IPS DF 4.7 (cell line): ENCODE data around the gene KIRREL3.

Source experiments
- DNase-seq: peaks from one replicate; pipeline ENCODE4 v3.0.0-alpha.2; 2013; ENCODE audit warnings: low spot score; ENCODE audit errors: extremely low read depth

Gene KIRREL3

DNA sequence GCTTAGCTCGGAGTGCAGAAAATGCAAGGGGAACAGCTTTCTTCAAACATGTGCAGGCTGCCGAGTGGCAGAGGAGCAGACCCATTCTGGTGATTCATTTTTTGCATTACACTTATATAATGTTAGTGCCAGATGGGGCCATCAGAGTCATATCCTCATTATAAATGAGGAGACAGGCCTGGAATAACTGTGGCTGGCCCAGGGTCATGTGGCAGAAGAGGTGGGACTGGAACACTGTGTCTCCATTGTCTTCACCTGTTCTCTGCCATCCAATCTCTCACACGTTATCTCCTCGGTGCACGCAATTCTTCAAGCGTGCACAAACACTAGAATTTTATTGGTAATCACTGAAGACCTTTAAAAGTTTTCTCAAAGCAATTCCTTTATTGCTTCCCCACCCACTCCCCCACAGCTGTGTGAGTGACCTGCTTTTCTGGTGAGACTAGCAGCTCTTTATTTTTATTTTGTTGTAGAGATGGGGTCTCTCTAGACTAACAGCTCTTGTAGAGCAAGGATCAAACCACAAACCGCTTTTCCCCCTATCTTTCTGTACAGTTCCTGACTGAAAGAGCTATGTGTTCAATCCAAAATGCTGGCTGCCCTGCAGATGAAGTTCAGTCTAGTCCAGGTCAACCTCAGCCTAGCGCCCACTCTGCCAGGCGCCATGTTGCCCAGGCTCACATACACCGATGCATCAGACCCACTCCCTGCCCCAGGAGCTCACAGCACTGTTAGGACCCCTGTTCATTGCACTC, 569.8 kb downstream of the KIRREL3 start:
- no peak for DNase-seq

DNA sequence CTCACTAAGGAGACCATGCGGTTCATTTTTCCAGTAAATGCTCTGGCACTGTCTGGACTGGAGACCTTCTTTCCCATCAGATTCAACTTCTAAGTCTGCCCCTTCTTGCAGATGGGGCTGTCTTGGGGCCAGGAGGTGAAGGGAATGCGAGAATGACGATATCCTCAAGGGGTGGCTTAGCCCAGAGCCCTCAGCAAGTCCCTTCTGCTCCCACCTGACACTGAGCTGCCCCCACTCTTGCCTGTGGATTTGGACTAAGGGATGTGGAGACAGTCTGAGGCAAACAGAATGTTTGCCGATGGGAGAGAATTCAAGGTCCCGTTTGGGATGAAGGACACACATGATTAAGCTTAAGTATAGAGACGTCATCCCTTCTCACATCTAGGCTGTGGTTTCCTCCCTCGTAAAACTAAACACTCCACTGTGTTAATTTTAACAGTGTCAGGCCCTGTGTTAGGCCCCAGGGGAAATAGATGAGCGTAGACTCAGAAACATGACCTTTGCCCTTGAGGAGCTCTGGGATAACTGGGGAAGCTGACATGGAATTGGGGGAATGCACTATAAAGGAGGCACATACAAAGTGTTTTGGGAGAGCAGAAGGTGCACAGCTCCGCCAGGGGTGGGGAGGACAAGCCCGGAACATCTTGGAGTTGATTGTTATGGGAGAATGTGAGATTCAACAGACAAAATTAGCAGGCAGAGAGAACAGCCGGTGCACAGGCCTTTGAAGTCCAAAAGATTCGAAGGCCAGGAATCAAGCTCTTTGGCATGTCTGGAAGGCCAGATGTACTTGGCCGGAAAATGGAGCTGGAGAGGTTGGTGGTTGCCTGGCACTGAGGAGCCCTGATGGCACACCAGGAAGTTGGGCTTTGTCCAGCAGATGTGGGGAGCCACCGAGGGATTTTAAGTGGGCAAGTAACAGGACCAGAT, 573.5 kb downstream of the KIRREL3 start:
- no peak for DNase-seq

DNA sequence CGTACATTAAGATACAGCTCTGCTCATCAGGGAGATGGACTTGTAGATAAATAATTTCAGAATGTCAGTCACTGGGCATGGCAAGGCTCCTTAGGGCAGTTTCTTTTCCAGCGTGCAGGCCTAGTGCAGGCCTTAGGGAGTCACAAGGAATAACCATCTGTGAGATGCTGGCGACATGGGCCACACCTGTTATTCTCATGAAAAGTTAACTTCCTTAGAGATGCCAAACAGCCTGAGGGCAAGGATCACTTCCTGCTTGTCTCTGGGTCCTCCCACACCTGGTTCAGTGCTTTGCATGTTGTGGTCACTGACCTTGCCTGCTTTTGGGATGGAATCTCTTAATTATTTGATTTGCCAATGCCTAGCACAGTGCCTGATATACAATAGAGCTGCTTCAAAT, 574.5 kb downstream of the KIRREL3 start:
- no peak for DNase-seq

- no peak for DNase-seq
These were observed 576.0 kb downstream of the KIRREL3 start for GRCh38 chr11:126424471-126425039.

DNA sequence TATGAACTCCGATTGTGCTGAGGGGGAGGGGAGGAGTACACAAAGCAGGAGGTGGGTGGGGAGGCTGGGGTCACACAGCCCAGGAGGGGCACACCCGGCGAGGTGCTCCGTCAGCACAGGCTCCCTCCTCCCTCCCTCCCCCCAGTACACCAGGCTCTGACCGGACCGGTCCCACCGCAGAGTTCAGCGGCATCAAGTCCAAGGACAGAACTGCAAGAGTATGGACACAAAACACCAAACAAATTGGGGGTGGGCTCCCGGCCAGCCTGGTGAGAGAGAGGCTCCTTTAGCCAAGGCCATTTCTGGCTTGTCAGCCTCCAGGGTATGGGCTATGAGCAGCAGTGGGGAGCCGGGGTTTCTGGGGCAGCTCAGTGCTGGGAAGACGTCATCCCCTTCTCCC, 576.8 kb downstream of the KIRREL3 start:
- DNase-seq, result no peak

DNA sequence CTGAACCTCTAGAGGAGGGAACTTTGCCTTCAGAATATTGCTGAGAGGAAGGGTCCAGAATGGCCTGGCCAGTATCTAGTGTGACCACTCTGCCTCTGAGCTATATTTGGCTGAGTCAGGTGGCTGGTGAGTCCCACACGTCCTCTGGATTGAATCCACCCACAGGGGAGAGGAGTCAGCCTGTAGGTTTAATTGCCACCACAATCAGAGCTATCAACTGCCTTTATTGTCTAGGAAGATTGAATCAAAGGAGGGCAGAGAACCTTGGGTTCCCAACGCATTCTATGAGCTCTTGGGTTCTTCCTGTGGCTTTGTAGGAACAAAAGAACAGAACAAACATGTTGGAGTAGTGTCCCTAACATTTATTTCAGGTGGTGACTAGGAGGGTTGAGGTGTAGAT, 577.4 kb downstream of the KIRREL3 start:
- DNase-seq, result no peak

DNA sequence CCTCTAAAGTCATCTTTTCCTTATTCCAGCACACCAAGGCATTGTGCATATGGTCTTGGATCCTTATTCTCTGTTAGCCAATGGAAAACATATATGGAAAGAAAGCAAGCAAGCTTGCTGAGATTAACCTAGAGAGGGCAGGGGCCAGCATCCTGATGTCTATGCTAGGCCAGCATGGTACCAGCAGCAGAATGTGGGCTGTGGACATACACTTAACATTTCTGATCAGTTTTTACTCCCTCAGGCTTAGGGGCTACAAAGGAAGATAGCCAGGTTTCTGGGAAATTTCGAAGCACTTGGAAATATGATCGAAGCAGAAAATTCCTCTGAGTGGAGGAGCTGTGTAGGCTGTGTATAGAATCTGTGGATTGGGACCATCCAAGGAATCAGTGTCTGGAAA, 578.1 kb downstream of the KIRREL3 start:
- DNase-seq, result no peak

- DNase-seq, result no peak
These were observed 579.3 kb downstream of the KIRREL3 start for GRCh38 chr11:126421271-126421671.

GRCh38 chr11:126420698-126421256, 579.8 kb downstream of the KIRREL3 start:
- no peak for DNase-seq

DNA sequence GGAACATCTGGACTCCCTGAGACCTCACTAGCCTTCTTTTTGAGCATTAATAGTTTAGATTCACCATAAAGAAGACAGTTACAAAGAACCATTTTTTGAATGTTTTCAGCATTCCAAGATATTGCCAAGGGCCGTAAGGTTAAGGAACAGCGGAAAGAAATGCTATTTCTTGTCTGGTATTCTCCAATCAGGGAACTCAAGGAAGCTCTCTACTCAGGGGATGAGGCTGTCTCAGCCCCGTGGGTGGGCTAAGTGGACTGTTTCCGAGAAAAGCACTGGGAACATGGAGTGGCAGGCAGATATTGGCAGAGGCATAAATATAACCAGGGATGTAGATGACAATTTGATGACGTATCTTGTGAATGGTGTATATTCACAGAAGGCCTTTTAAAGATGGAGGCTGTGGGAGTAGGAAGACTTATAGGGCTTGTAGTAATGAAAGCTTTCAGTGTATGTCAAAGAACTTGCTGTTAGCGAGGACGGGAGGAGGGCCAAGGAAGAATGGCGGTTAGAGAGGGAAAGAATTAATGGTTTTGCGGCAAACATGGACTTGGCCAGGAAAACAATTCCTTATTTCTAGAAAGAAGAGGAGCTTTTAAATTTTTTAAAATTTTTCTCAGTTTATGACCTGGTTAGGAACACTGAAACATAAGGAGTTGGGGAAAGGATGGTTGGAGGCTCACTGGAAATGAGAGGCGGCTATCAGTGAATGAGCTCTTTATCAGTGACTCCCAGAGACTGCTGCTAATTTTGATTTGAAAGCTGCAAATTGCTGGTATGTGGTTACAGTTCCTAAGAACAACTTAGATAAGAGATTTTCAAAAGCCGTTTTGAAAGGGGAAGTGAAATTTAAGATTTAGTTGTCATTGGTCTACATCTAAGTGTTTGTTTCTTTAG, 580.5 kb downstream of the KIRREL3 start:
- no peak for DNase-seq

GRCh38 chr11:126418887-126419286, 581.7 kb downstream of the KIRREL3 start:
- DNase-seq, result no peak

DNA sequence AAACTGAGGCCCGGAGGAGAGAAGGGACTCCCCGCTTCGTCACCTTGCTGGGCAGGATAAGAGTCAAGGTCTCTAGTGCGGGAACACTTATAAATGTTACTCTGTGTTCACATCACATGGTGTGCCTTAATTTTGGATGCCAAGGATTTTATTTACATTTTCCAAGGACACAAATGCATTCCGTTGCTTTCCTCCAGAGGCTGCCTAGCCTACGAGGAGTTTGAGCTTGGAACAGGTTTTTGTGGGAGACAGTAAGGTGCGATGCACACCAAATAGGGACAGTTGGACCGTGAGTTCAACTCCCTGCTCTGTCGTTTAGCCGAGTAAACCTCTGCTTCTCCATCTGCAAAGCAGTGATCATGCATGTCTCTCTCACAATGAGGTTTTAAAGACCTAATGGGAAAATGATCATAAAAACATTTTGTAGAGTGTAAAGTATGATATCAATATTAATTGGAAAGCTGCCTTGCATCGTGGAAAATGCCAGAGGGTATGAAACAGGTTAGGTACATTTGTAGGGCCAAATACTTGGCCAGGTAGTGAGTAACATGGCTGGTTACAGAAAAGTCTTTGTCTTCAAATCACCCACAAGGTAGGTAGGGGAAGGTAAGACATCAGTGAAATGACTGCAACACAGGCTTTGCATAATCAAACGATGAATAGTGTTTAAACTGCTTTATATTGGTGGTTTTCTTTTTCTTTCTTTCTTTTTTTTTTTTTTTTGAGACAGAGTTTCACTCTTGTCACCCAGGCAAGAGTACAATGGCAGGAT, 583.3 kb downstream of the KIRREL3 start:
- no peak for DNase-seq

GRCh38 chr11:126416542-126417090, 584.0 kb downstream of the KIRREL3 start:
- DNase-seq, result no peak

DNA sequence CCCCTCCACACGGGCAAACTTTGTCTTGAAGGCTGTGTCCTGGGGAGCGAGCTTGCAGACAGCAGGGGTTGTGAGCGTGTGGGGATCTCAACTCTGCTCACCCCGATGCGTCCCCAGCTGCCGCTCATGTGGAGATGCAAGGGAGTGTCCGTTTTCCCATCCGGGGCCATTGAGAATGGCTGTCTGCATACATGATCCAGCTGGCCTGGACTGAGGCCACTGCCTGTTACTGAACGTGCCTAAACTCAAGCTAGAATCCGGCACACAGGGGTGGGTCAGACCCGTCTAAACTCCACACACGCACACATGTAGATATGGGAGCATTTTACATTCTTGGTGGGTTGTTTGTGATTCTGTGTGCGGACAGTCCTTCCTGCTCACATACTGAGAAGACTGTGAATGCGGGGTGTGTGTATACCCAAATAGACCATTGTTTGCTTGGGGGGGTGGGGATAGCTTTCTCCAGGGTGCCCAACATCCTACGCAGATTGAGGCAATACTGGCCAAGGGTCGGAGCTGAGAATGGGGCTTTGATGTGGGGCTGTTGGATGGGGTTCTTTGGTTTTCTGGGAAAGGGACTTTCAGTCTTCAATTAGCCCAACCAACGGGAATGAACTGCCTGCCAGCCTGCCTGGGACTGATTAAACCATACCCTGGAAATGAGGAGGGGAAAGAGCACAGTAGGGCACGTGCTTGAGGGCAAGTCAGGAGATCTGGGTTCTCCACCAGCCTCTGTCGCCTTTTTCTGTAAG, 584.7 kb downstream of the KIRREL3 start:
- no peak for DNase-seq

- DNase-seq, result no peak
These were observed 585.4 kb downstream of the KIRREL3 start for GRCh38 chr11:126415128-126415527.

GRCh38 chr11:126414615-126415014, 586.0 kb downstream of the KIRREL3 start:
- DNase-seq, result no peak

GRCh38 chr11:126413843-126414405, 586.6 kb downstream of the KIRREL3 start:
- DNase-seq, result no peak

DNA sequence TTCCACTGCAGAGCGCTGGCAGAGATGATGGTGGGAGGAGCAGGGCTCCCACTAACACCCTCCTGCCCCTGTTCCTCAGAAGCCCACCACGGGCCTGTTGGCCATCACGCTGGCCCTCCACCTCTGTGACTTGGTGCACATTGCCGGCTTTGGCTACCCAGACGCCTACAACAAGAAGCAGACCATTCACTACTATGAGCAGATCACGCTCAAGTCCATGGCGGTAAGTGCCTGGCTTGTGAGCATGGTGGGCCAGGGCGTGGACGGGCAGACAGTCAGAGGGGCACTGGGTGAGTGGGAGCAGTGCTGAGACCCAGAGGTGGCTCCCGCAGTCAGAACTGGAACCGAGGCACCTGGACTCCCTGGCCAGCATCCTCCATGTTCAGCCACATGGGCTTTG, 587.1 kb downstream of the KIRREL3 start:
- no peak for DNase-seq

- no peak for DNase-seq
These were observed 588.6 kb downstream of the KIRREL3 start for GRCh38 chr11:126411971-126412381.
